ENCODE data around the gene TET2. TPM values are rescaled to one million over a fixed set of nuclear protein-coding genes. Genes with fewer than 3 reads are reported as not detected.

The TET2 gene
- total RNA-seq, 1 donor from 2014 or later = 5.0 TPM

- no peak for TF ChIP-seq CTCF (conservative IDR thresholded peaks at IDR 0.05; ENCODE audit: low read depth, low read length)
- H3K4me3 ChIP-seq (ENCODE audit: low read depth, low read length) = no peak overlapping the region
- no peak for DNase-seq (ENCODE audit: low read depth)
Observed at GRCh38 chr4:105113800-105114199, 32.9 kb upstream of the TET2 start.

- no peak for TF ChIP-seq CTCF (conservative IDR thresholded peaks at IDR 0.05; ENCODE audit: low read depth, low read length)
- no peak for DNase-seq (ENCODE audit: low read depth)
- H3K4me3 ChIP-seq (ENCODE audit: low read depth, low read length) = no peak overlapping the region
Observed at GRCh38 chr4:105116616-105117319, 29.9 kb upstream of the TET2 start.

GRCh38 chr4:105119356-105119755 lies 27.3 kb upstream of the TET2 start:
- no peak for DNase-seq (ENCODE audit: low read depth)
- no peak for TF ChIP-seq CTCF (conservative IDR thresholded peaks at IDR 0.05; ENCODE audit: low read depth, low read length)
- no peak overlapping the region for H3K4me3 ChIP-seq (ENCODE audit: low read depth, low read length)

- no peak for DNase-seq (ENCODE audit: low read depth)
- no peak for TF ChIP-seq CTCF (conservative IDR thresholded peaks at IDR 0.05; ENCODE audit: low read depth, low read length)
- no peak overlapping the region for H3K4me3 ChIP-seq (ENCODE audit: low read depth, low read length)
Observed at GRCh38 chr4:105120626-105121025, 26.1 kb upstream of the TET2 start.

GRCh38 chr4:105122350-105122749 lies 24.3 kb upstream of the TET2 start:
- DNase-seq (ENCODE audit: low read depth) = no peak
- no peak for TF ChIP-seq CTCF (conservative IDR thresholded peaks at IDR 0.05; ENCODE audit: low read depth, low read length)
- H3K4me3 ChIP-seq (ENCODE audit: low read depth, low read length) = no peak overlapping the region

- no peak overlapping the region for H3K4me3 ChIP-seq (ENCODE audit: low read depth, low read length)
- DNase-seq (ENCODE audit: low read depth) = no peak
- TF ChIP-seq CTCF (conservative IDR thresholded peaks at IDR 0.05; ENCODE audit: low read depth, low read length) = no peak
Observed at GRCh38 chr4:105126311-105127169, 20.1 kb upstream of the TET2 start.
